H9 (cell line): ENCODE measurements around the gene VSIG10L. TPM values are rescaled to one million over a fixed set of nuclear protein-coding genes. Genes with fewer than 3 reads are reported as not detected.

Experiments
- DNase-seq: peaks from one replicate; pipeline ENCODE4 v3.0.0-alpha.2; 2017
- H2AFZ ChIP-seq: one replicate; pipeline ENCODE4 v1.6.1; 2013; ENCODE audit warnings: mild to moderate bottlenecking, low read length, control low read depth, moderate library complexity
- H2AK5ac ChIP-seq: 2 replicates; pipeline ENCODE4 v1.6.1; 2013; ENCODE audit warnings: low read length, control low read depth, mixed read lengths; ENCODE audit not compliant: insufficient read length
- H2BK120ac ChIP-seq: one replicate; pipeline ENCODE4 v1.6.1; 2013; ENCODE audit warnings: low read depth, mild to moderate bottlenecking, low read length, control low read depth, inconsistent platforms; ENCODE audit not compliant: poor library complexity, severe bottlenecking
- H2BK12ac ChIP-seq: 2 replicates; pipeline ENCODE4 v1.6.1; 2013; ENCODE audit warnings: low read length, control low read depth, mixed read lengths, low read depth; ENCODE audit not compliant: insufficient read length
- H2BK15ac ChIP-seq: 2 replicates; pipeline ENCODE4 v1.6.1; 2013; ENCODE audit warnings: low read depth, low read length, control low read depth
- H2BK20ac ChIP-seq: one replicate; pipeline ENCODE4 v1.6.1; 2013; ENCODE audit warnings: low read depth, mild to moderate bottlenecking, low read length, control low read depth, inconsistent platforms; ENCODE audit not compliant: poor library complexity, severe bottlenecking
- H2BK5ac ChIP-seq: 2 replicates; pipeline ENCODE4 v1.6.1; 2013; ENCODE audit warnings: low read length, control low read depth, mixed read lengths; ENCODE audit not compliant: insufficient read length
- H3K14ac ChIP-seq: 2 replicates; pipeline ENCODE4 v1.6.1; 2013; ENCODE audit warnings: low read length, control low read depth; ENCODE audit not compliant: insufficient read depth
- H3K18ac ChIP-seq: 2 replicates; pipeline ENCODE4 v1.6.1; 2013; ENCODE audit warnings: low read depth, mild to moderate bottlenecking, mixed read lengths, low read length, control low read depth; ENCODE audit not compliant: insufficient read length
- H3K23ac ChIP-seq: 2 replicates; pipeline ENCODE4 v1.6.1; 2013; ENCODE audit warnings: low read length, control low read depth, mixed read lengths, low read depth; ENCODE audit not compliant: insufficient read length
- H3K23me2 ChIP-seq: 2 replicates; pipeline ENCODE4 v1.6.1; 2013; ENCODE audit warnings: low read depth, mild to moderate bottlenecking, mixed read lengths, low read length, control low read depth; ENCODE audit not compliant: insufficient read length, poor library complexity, severe bottlenecking
- H3K27ac ChIP-seq: 2 replicates; pipeline ENCODE4 v1.5.1; 2013; ENCODE audit warnings: low read length, control low read depth, mixed read lengths, low read depth; ENCODE audit not compliant: insufficient read length
- H3K27me3 ChIP-seq: 2 replicates; pipeline ENCODE4 v1.6.1; 2013; ENCODE audit warnings: low read length, control low read depth, inconsistent platforms; ENCODE audit not compliant: insufficient read depth
- H3K4ac ChIP-seq: 2 replicates; pipeline ENCODE4 v1.6.1; 2013; ENCODE audit warnings: low read depth, mild to moderate bottlenecking, control low read depth, inconsistent platforms, low read length, moderate library complexity
- H3K4me1 ChIP-seq: 2 replicates; pipeline ENCODE4 v1.6.1; 2013; ENCODE audit warnings: low read length, control low read depth, inconsistent platforms; ENCODE audit not compliant: insufficient read depth
- H3K4me2 ChIP-seq: 2 replicates; pipeline ENCODE4 v1.6.1; 2013; ENCODE audit warnings: low read length, control low read depth, mixed read lengths; ENCODE audit not compliant: insufficient read length, insufficient read depth
- H3K56ac ChIP-seq: 2 replicates; pipeline ENCODE4 v1.6.1; 2013; ENCODE audit warnings: low read depth, mild to moderate bottlenecking, mixed read lengths, low read length, control low read depth; ENCODE audit not compliant: insufficient read length
- H3K79me1 ChIP-seq: 2 replicates; pipeline ENCODE4 v1.6.1; 2013; ENCODE audit warnings: low read depth, mild to moderate bottlenecking, moderate library complexity, low read length, control low read depth, inconsistent platforms; ENCODE audit not compliant: insufficient read depth, poor library complexity, severe bottlenecking
- H3K79me2 ChIP-seq: 2 replicates; pipeline ENCODE4 v1.6.1; 2013; ENCODE audit warnings: low read length, control low read depth, inconsistent platforms; ENCODE audit not compliant: insufficient read depth
- H3K9ac ChIP-seq: 2 replicates; pipeline ENCODE4 v1.6.1; 2013; ENCODE audit warnings: low read length, control low read depth, mixed read lengths; ENCODE audit not compliant: insufficient read length; ENCODE audit errors: extremely low read depth
- H3K9me3 ChIP-seq: one replicate; pipeline ENCODE4 v1.6.1; 2013; ENCODE audit warnings: low read depth, low read length, inconsistent platforms; ENCODE audit not compliant: control insufficient read depth
- H3T11ph ChIP-seq: one replicate; pipeline ENCODE4 v1.6.1; 2013; ENCODE audit warnings: mild to moderate bottlenecking, low read length, control low read depth, inconsistent platforms
- H4K20me1 ChIP-seq: one replicate; pipeline ENCODE4 v1.6.1; 2013; ENCODE audit not compliant: control insufficient read depth, insufficient read length, insufficient read depth
- H4K5ac ChIP-seq: 2 replicates; pipeline ENCODE4 v1.6.1; 2013; ENCODE audit warnings: low read depth, mild to moderate bottlenecking, mixed read lengths, low read length, control low read depth; ENCODE audit not compliant: insufficient read length
- H4K8ac ChIP-seq: replicated peaks from 2 replicates; pipeline ENCODE4 v1.6.1; 2013; ENCODE audit warnings: low read length, control low read depth, mixed read lengths, low read depth; ENCODE audit not compliant: insufficient read length
- H4K91ac ChIP-seq: 2 replicates; pipeline ENCODE4 v1.6.1; 2013; ENCODE audit warnings: low read depth, mild to moderate bottlenecking, moderate library complexity, mixed read lengths, low read length, control low read depth; ENCODE audit not compliant: insufficient read length
- H3K27ac Mint-ChIP-seq, 3 experiments: 2 replicates in 2 of 3; 3 replicates in 1 of 3; pipeline ENCODE4 v1.8.0; 2020 to 2021; ENCODE audit warnings: mixed read lengths in 3 of 3, mild to moderate bottlenecking in 1 of 3, moderate library complexity in 1 of 3
- H3K27me3 Mint-ChIP-seq: 2 replicates; pipeline ENCODE4 v1.8.0; 2021; ENCODE audit warnings: low read depth, mild to moderate bottlenecking, moderate library complexity, mixed read lengths
- H3K36me3 Mint-ChIP-seq, 3 experiments: 2 replicates in 2 of 3; 3 replicates in 1 of 3; pipeline ENCODE4 v1.8.0; 2020 to 2021; ENCODE audit warnings: low read depth in 3 of 3, mixed read lengths in 3 of 3; ENCODE audit not compliant: insufficient read depth in 1 of 3
- H3K4me1 Mint-ChIP-seq, 2 experiments: 2 replicates each; pipeline ENCODE4 v1.8.0; 2020; ENCODE audit warnings: mixed read lengths in 2 of 2
- H3K4me3 Mint-ChIP-seq, 2 experiments: 2 replicates in 1 of 2; 3 replicates in 1 of 2; pipeline ENCODE4 v1.8.0; 2020 to 2021; ENCODE audit warnings: mild to moderate bottlenecking in 2 of 2, mixed read lengths in 2 of 2, moderate library complexity in 1 of 2
- H3K9me3 Mint-ChIP-seq, 2 experiments: 2 replicates in 1 of 2; 3 replicates in 1 of 2; pipeline ENCODE4 v1.8.0; 2020; ENCODE audit warnings: mild to moderate bottlenecking in 2 of 2, mixed read lengths in 2 of 2, moderate library complexity in 1 of 2
- WGBS: extraction: QIAGEN DNeasy Blood & Tissue Kit; methylation state at CpG from one replicate; pipeline ENCODE4 v1.1.7; 2013; ENCODE audit warnings: missing lambda C conversion rate, low lambda C conversion rate, mixed read lengths; ENCODE audit not compliant: insufficient read length; ENCODE audit errors: extremely low coverage; 5-methylcytosine and 5-hydroxymethylcytosine counted together
- total RNA-seq: library from RNA; stranded (reverse); gene quantifications from 2 replicates; pipeline ENCODE4 v1.2.1, GENCODE V29; 2021
- TF ChIP-seq, protein P1 (sequence below): fragments of 200-600 bp; sonication (generic); conservative IDR thresholded peaks from 3 replicates; pipeline ENCODE4 v1.8.0; 2021; ENCODE audit warnings: antibody characterized with exemption, mild to moderate bottlenecking

Gene VSIG10L
- total RNA-seq, 1 experiment from 2014 or later = 5.6 TPM

GRCh38 chr19:51311351-51312257, 30.3 kb downstream of the VSIG10L start, which contains the start of gene IGLON5:
IGLON5 (plus strand) TSS chr19:51311644; CDS start chr19:51311848, 204 bp downstream.
- no peak within 1 kb of the TSS for H4K5ac ChIP-seq
- TF ChIP-seq, protein P1, sequence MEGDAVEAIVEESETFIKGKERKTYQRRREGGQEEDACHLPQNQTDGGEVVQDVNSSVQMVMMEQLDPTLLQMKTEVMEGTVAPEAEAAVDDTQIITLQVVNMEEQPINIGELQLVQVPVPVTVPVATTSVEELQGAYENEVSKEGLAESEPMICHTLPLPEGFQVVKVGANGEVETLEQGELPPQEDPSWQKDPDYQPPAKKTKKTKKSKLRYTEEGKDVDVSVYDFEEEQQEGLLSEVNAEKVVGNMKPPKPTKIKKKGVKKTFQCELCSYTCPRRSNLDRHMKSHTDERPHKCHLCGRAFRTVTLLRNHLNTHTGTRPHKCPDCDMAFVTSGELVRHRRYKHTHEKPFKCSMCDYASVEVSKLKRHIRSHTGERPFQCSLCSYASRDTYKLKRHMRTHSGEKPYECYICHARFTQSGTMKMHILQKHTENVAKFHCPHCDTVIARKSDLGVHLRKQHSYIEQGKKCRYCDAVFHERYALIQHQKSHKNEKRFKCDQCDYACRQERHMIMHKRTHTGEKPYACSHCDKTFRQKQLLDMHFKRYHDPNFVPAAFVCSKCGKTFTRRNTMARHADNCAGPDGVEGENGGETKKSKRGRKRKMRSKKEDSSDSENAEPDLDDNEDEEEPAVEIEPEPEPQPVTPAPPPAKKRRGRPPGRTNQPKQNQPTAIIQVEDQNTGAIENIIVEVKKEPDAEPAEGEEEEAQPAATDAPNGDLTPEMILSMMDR = no peak
- peaks cover 21 to 26% of the 10 kb centered on the region in 2 experiments for H3K4me1 Mint-ChIP-seq
- peaks cover 11% of the 10 kb centered on the region in 2 experiments; a peak in 4 of 5 replicates for H3K9me3 Mint-ChIP-seq
- no peak within 1 kb of the TSS for H3K23ac ChIP-seq
- no peak within 1 kb of the TSS for H2BK20ac ChIP-seq
- H3K27ac ChIP-seq = no peak within 1 kb of the TSS
- peaks cover 9% of the 10 kb centered on the region for H3K27me3 Mint-ChIP-seq
- no peaks in the 10 kb centered on the region for H3K9me3 ChIP-seq
- H3K23me2 ChIP-seq = peaks cover 5% of the 10 kb centered on the region
- no peak within 1 kb of the TSS for H2BK12ac ChIP-seq
- H3K18ac ChIP-seq = no peak within 1 kb of the TSS
- H3K4ac ChIP-seq = no peak within 1 kb of the TSS
- no peaks in the 10 kb centered on the region for H4K20me1 ChIP-seq
- peak within 1 kb of the TSS in 2 of 3 experiments; percentile 4 to 81; a peak in 2 of 7 replicates for H3K27ac Mint-ChIP-seq
- no peak within 1 kb of the TSS for H2BK15ac ChIP-seq
- DNase-seq = peak; percentile 71
- no peak within 1 kb of the TSS for H3K56ac ChIP-seq
- H3K14ac ChIP-seq = peak within 1 kb of the TSS; percentile 47
- H4K91ac ChIP-seq = no peak within 1 kb of the TSS
- H3K36me3 Mint-ChIP-seq = peaks cover 4 to 13% (median 12%) of the 10 kb centered on the region in 3 experiments
- H3K4me1 ChIP-seq = peaks cover 4% of the 10 kb centered on the region; the same call in 1 of the 2 replicates
- no peak within 1 kb of the TSS for H3K9ac ChIP-seq
- no peak within 1 kb of the TSS for H2BK120ac ChIP-seq
- no peaks in the 10 kb centered on the region for H3K79me1 ChIP-seq
- peak within 1 kb of the TSS; percentile 54 for H3K4me2 ChIP-seq
- peak within 1 kb of the TSS; percentile 78 to 89 for H3K4me3 Mint-ChIP-seq
- H3T11ph ChIP-seq = no peak within 1 kb of the TSS
- H2AK5ac ChIP-seq = no peak within 1 kb of the TSS
- no peak within 1 kb of the TSS for H4K8ac ChIP-seq
- WGBS = no CpG with 5 or more reads among the region's 76 CpGs
- H2AFZ ChIP-seq = no peak within 1 kb of the TSS
- no peaks in the 10 kb centered on the region for H3K27me3 ChIP-seq
- no peak within 1 kb of the TSS for H2BK5ac ChIP-seq
- no peaks in the 10 kb centered on the region for H3K79me2 ChIP-seq
